SH-SY5Y (cell line): ENCODE data around the gene GAS7.

Experiments used
- GATA2 ChIP-seq: IDR thresholded peaks from 2 replicates; pipeline ENCODE4 v1.6.1; 2011; ENCODE audit warnings: mild to moderate bottlenecking, low read depth, low read length
- GATA3 ChIP-seq: IDR thresholded peaks from 2 replicates; pipeline ENCODE4 v1.6.1; 2011; ENCODE audit warnings: low read depth, mild to moderate bottlenecking, low read length, moderate library complexity

The GAS7 gene

DNA sequence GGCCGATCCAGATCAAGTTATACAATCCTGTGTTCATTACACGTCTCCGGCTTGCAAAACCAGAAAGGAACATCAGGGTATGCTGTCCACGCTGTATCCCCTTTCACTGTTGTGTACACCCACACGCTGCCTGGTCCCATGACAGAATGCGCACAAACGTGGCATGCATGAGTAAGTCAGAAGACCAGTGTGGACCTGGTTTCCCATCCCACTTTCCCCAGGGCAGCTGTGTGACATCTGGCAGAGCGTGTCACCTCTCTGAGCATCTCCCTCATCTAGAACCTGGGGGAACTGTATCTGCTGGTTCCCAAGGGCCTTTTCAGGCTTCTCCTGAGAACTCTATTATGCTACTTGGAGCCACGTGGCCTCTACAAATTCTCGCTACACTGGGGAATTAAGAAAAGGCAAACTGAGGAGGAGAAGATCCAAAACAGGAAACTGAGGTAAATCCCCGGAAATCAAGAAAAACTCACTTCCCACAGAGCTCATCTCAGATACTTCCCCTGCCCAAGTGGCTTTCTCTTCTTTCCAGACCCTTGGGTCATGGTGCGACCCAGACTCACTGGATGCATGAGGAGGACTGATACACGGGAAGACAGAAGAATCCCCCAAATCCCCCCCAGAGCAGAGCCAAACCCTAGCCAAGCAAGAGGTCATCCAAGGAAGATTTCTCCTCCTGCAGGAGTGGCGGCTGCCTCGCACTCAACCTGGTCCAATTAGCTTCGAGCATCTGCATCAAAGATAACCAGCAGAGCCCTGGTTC, 139.3 kb downstream of the GAS7 start:
- TF ChIP-seq GATA2 (no peak), GATA3 (no peak)

DNA sequence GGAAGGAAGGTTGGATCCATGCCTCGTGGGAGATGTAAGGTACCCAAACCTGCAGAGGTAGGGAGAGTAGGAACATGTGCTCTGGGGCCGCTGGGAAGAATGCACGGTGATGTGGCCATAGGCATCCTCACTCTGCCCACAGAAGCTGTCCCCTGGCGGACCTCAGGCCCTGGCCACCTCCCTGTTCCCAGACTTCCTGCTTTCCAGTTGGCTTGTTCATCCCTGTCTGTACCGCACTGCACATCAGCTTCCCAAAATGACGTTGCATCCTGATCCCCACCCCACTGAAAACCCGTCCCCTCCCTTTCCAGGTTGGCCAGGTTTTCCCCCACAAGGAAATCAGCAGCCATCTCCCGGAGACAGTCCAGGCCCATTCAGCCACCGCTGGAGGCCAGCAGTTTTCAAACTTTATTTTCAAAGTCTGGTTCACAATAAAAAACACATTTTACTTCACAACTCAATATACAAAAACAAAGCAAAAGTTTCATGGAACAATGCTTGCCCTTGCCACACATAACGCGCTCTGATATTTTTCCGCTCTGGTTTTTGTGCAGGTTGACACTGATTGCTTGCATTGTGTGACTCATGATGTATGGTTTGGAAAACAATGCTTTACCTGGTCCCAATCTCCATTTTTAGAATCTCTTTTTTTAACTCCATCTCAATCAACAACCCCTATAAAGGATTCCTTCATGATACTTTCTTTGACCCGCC, 143.0 kb downstream of the GAS7 start:
- TF ChIP-seq GATA3, result no peak
- TF ChIP-seq GATA2, result no peak

DNA sequence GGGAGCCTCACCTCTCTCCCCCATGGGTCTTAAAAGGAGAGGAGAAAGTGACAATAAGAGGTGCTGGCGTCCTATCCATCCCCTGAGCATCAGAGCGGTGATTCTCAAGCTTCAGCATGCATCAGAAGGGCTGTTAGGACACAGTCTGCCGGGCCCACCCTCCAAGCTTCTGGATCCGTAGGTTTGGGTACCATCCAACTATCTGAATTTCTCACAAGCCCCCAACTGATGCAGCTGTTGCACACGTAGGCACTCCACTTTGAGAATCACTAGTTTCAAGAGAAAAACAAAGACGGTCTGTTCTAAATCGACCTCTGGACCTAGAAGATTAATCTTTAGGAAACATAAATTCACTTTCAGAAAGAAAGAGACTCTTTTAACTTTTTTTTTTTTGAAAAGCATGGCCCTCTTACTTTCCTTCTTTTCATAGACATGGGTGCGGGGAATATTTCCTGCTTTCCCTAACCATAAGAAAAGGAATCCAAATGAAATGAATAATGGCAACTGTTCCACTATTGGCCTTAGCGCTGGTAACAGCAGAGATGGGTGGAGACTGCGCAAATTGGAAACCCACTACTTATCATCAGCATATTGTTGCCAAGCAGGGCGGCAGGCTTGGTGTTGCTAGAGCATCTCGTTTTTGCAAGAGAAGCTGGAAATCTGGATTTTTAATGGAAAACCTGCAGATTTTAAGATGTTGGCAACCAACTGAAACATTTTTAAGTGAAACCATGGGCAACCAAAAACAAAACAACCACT, 144.4 kb downstream of the GAS7 start:
- TF ChIP-seq GATA2 (no peak), GATA3 (no peak)

DNA sequence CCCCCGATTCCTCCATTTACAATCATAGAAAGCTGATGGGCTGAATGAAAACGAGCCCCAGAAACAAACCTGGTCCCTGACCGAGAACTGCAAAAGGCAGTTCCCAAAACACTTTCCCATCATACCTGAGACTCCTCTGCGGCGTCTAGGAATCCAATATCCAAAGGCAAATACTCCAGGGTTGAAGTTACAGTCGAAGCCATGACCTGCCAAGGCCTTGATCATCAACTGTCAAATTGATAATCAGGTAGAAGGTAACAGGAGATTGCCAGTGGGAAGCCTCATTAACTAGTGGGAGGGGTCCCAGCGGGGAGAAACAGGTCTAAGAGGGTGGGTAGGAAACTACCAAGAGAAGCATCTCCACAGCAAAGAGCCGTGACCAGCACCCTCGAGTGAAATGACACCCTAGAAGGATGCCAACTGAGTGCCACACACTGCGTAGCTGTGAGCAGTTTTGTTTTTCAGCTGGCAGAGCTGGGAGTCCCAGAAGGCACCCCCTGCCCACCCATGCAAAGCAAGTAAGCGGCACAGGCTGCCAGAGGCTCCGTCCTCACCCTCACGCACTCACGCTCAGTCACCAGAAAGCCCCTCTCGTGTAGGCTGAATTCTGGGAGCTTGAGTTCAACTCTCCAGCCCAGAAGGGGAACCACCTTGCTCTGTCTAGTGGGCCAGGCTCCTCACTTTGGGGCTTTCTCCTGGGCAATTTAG, 146.1 kb downstream of the GAS7 start:
- TF ChIP-seq GATA2 (no peak), GATA3 (no peak)

- TF ChIP-seq GATA3 (no peak), GATA2 (no peak)
Observed at GRCh38 chr17:10051112-10051511, 147.3 kb downstream of the GAS7 start.

GRCh38 chr17:10050597-10051101, 147.8 kb downstream of the GAS7 start:
- TF ChIP-seq GATA3, result no peak
- TF ChIP-seq GATA2, result no peak

GRCh38 chr17:10048629-10049350, 149.6 kb downstream of the GAS7 start:
- TF ChIP-seq GATA3 (no peak), GATA2 (no peak)

GRCh38 chr17:10046786-10047785, 151.3 kb downstream of the GAS7 start:
- TF ChIP-seq GATA2 (no peak), GATA3 (no peak)

DNA sequence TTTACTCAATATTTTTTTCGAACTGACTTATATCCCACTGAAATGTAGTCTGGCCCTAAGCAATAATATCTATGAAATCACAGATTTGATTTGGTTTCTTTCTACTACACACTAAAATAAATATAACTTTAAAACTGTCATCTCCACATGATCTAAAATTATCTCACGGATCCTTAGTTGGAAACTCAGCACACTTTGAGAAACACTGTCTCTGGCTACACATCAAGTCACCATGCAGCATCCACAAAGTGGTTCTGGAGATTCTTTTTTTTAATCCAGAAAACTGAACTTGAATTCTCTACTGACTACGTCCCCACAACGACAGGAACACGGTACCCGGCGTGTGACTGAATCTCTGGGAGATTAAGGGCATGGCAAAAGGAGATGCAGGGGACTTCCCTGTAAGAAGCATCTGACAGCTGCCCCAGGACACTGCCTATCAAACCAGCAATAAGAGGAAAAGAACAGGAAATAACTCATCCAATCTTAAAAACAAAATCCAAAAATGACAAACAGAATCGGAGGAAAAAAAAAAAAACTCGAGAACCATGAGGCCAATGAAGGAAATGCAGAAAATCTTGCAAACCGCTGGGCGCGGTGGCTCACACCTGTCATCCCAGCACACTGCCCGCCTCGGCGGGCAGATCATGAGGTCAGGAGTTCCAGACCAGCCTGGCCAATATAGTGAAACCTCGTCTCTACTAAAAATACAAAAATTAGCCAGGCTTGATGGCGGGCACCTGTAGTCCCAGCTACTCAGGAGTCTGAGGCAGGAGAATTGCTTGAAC, 152.3 kb downstream of the GAS7 start:
- no peak for TF ChIP-seq GATA2
- no peak for TF ChIP-seq GATA3

GRCh38 chr17:10042589-10043244, 155.7 kb downstream of the GAS7 start:
- TF ChIP-seq GATA3 (no peak), GATA2 (no peak)

- TF ChIP-seq GATA3, result no peak
Observed at GRCh38 chr17:10041916-10042588, 156.4 kb downstream of the GAS7 start.

- TF ChIP-seq GATA2 (no peak), GATA3 (no peak)
Observed at GRCh38 chr17:10041287-10041612, 157.2 kb downstream of the GAS7 start.
